Measurements from ENCODE around the gene SETD5. TPM values are rescaled to one million over a fixed set of nuclear protein-coding genes. Genes with fewer than 3 reads are reported as not detected.
"Not testable (repeated sequence)": the region's sequence is repeated elsewhere in the genome, so short reads cannot be mapped to it uniquely, and the experiment has no call there.

SETD5 gene
- total RNA-seq, 1 experiment from 2014 or later = 279 TPM

DNA sequence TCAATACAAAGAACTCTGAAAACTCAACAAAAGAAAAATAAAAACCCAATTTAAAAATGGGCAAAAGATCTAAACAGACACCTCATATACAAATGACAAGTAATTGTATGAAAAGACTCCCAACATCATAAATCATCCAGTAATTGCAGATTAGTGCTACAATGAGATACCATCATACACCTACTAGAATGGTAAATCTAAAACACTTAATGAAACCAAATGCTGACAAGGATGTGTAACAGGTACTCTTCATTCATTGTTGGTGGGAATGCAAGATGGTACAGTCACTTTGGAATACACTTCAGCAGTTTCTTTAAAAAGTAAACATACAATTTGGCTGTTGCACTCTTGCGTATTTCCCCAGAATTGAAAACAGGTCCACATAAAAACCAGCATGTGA, 87.8 kb downstream of the SETD5 start:
- H3K36me3 Mint-ChIP-seq = peaks cover 11% of the 10 kb centered on the region
- H3K4me3 Mint-ChIP-seq = no peak overlapping the region
- ChIA-PET CTCF (interaction anchor here (0.7 kb wide), 1 partner anchor 95 kb away, joined by 3 read pairs; no protein-coding TSS in a partner anchor), POLR2A (no interaction called here)
- TF ChIP-seq, protein P1, sequence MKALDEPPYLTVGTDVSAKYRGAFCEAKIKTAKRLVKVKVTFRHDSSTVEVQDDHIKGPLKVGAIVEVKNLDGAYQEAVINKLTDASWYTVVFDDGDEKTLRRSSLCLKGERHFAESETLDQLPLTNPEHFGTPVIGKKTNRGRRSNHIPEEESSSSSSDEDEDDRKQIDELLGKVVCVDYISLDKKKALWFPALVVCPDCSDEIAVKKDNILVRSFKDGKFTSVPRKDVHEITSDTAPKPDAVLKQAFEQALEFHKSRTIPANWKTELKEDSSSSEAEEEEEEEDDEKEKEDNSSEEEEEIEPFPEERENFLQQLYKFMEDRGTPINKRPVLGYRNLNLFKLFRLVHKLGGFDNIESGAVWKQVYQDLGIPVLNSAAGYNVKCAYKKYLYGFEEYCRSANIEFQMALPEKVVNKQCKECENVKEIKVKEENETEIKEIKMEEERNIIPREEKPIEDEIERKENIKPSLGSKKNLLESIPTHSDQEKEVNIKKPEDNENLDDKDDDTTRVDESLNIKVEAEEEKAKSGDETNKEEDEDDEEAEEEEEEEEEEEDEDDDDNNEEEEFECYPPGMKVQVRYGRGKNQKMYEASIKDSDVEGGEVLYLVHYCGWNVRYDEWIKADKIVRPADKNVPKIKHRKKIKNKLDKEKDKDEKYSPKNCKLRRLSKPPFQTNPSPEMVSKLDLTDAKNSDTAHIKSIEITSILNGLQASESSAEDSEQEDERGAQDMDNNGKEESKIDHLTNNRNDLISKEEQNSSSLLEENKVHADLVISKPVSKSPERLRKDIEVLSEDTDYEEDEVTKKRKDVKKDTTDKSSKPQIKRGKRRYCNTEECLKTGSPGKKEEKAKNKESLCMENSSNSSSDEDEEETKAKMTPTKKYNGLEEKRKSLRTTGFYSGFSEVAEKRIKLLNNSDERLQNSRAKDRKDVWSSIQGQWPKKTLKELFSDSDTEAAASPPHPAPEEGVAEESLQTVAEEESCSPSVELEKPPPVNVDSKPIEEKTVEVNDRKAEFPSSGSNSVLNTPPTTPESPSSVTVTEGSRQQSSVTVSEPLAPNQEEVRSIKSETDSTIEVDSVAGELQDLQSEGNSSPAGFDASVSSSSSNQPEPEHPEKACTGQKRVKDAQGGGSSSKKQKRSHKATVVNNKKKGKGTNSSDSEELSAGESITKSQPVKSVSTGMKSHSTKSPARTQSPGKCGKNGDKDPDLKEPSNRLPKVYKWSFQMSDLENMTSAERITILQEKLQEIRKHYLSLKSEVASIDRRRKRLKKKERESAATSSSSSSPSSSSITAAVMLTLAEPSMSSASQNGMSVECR (CRISPR knock-in tag; IDR thresholded peaks at IDR 0.05; ENCODE audit: borderline replicate concordance) = no peak
- TF ChIP-seq, protein P2, sequence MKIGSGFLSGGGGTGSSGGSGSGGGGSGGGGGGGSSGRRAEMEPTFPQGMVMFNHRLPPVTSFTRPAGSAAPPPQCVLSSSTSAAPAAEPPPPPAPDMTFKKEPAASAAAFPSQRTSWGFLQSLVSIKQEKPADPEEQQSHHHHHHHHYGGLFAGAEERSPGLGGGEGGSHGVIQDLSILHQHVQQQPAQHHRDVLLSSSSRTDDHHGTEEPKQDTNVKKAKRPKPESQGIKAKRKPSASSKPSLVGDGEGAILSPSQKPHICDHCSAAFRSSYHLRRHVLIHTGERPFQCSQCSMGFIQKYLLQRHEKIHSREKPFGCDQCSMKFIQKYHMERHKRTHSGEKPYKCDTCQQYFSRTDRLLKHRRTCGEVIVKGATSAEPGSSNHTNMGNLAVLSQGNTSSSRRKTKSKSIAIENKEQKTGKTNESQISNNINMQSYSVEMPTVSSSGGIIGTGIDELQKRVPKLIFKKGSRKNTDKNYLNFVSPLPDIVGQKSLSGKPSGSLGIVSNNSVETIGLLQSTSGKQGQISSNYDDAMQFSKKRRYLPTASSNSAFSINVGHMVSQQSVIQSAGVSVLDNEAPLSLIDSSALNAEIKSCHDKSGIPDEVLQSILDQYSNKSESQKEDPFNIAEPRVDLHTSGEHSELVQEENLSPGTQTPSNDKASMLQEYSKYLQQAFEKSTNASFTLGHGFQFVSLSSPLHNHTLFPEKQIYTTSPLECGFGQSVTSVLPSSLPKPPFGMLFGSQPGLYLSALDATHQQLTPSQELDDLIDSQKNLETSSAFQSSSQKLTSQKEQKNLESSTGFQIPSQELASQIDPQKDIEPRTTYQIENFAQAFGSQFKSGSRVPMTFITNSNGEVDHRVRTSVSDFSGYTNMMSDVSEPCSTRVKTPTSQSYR (CRISPR knock-in tag; IDR thresholded peaks at IDR 0.05) = no peak
- TF ChIP-seq TEAD4 (CRISPR knock-in tag; IDR thresholded peaks at IDR 0.05) = no peak
- no peak for TF ChIP-seq CREM (CRISPR knock-in tag; IDR thresholded peaks at IDR 0.05)
- H3K27ac Mint-ChIP-seq = no peak overlapping the region
- peaks cover 10% of the 10 kb centered on the region for H3K9me3 Mint-ChIP-seq
- DNase-seq (ENCODE audit: low spot score) (no peak), ATAC-seq (no peak)
- peaks cover 14% of the 10 kb centered on the region for H3K27me3 Mint-ChIP-seq (ENCODE audit: low read depth)
- no peaks in the 10 kb centered on the region for H3K4me1 Mint-ChIP-seq

GRCh38 chr3:9491506-9491905, 94.1 kb downstream of the SETD5 start:
- DNase-seq (ENCODE audit: low spot score) (no peak), ATAC-seq (no peak)
- TF ChIP-seq, protein P3, sequence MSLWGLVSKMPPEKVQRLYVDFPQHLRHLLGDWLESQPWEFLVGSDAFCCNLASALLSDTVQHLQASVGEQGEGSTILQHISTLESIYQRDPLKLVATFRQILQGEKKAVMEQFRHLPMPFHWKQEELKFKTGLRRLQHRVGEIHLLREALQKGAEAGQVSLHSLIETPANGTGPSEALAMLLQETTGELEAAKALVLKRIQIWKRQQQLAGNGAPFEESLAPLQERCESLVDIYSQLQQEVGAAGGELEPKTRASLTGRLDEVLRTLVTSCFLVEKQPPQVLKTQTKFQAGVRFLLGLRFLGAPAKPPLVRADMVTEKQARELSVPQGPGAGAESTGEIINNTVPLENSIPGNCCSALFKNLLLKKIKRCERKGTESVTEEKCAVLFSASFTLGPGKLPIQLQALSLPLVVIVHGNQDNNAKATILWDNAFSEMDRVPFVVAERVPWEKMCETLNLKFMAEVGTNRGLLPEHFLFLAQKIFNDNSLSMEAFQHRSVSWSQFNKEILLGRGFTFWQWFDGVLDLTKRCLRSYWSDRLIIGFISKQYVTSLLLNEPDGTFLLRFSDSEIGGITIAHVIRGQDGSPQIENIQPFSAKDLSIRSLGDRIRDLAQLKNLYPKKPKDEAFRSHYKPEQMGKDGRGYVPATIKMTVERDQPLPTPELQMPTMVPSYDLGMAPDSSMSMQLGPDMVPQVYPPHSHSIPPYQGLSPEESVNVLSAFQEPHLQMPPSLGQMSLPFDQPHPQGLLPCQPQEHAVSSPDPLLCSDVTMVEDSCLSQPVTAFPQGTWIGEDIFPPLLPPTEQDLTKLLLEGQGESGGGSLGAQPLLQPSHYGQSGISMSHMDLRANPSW (CRISPR knock-in tag; conservative IDR thresholded peaks at IDR 0.05; ENCODE audit: low read depth) = no peak
- no peak for TF ChIP-seq CREM (CRISPR knock-in tag; IDR thresholded peaks at IDR 0.05)
- TF ChIP-seq, protein P4, sequence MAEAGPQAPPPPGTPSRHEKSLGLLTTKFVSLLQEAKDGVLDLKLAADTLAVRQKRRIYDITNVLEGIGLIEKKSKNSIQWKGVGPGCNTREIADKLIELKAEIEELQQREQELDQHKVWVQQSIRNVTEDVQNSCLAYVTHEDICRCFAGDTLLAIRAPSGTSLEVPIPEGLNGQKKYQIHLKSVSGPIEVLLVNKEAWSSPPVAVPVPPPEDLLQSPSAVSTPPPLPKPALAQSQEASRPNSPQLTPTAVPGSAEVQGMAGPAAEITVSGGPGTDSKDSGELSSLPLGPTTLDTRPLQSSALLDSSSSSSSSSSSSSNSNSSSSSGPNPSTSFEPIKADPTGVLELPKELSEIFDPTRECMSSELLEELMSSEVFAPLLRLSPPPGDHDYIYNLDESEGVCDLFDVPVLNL (CRISPR knock-in tag; IDR thresholded peaks at IDR 0.05; ENCODE audit: borderline replicate concordance, low read depth) = no peak
- TF ChIP-seq NR3C1 (CRISPR knock-in tag; conservative IDR thresholded peaks at IDR 0.05; ENCODE audit: low read depth) = no peak
- Mint-ChIP-seq H3K4me3 (no peak overlapping the region), H3K4me1 (no peaks in the 10 kb centered on the region), H3K27ac (no peak overlapping the region), H3K36me3 (peaks cover 7% of the 10 kb centered on the region), H3K9me3 (peaks cover 10% of the 10 kb centered on the region), H3K27me3 (ENCODE audit: low read depth) (peaks cover 71% of the 10 kb centered on the region)
- ChIA-PET CTCF (interaction anchor here (0.6 to 1.3 kb wide), 5 partner anchors 9 to 622 kb away, joined by 3 to 12 read pairs (median 4); no protein-coding TSS in a partner anchor), POLR2A (no interaction called here)

DNA sequence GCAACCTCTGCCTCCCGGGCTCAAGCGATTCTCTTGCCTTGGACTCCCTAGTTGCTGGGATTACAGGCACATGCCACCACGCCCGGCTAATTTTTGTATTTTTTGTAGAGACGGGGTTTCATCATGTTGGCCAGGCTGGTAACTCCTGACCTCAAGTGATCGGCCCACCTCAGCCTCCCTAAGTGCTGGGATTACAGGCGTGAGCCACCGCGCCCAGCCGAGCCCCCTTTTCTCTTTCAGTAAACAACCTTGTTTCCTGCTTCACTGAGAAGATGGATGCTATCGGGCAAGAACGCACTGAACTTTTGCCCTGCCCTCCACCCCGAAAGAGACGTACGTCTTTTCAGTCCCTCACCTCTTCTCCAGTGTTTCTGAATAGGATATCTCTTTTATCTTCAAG, 96.6 kb downstream of the SETD5 start:
- H3K27me3 Mint-ChIP-seq (ENCODE audit: low read depth) = peaks cover 87% of the 10 kb centered on the region
- not testable (repeated sequence) for H3K4me3 Mint-ChIP-seq; ATAC-seq; H3K4me1 Mint-ChIP-seq; H3K27ac Mint-ChIP-seq; DNase-seq (ENCODE audit: low spot score); H3K9me3 Mint-ChIP-seq; H3K36me3 Mint-ChIP-seq
- ChIA-PET CTCF (interaction anchor here (0.7 kb wide), 1 partner anchor 159 kb away, joined by 6 read pairs; no protein-coding TSS in a partner anchor), POLR2A (interaction anchor here (0.6 kb wide), 1 partner anchor 39 kb away, joined by 4 read pairs; no protein-coding TSS in a partner anchor)
